Epithelial cell of prostate (primary cell): Measurements from ENCODE around the gene RANBP1.

Source experiments
- DNase-seq: peaks from one replicate; pipeline ENCODE4 v3.0.0-alpha.2; 2011; ENCODE audit warnings: low read depth, low spot score
- H3K27ac ChIP-seq: fragments of 450-650 bp; 2 replicates; pipeline ENCODE4 v1.5.1; 2017; ENCODE audit warnings: mild to moderate bottlenecking

Gene RANBP1

DNA sequence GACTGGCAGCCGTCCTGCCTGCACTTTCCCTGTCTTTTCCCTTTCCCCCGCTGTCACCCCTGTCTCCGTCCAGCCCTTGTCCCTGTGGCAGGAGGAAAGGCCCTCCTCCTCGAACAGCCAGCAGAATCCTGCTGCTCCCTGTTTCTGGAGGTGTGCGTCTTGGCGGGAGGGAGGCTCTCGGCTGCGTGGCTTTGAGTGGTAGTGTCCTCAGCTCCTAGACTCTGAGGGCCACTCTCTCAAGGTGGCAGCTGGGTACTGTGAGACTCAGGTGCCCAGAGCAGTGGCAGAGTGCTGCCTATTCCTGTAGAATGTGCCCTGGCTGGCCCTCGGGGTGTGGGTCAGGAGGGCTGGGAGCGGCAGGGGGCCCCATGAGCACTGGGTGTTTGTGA, 9.1 kb upstream of the RANBP1 start:
- DNase-seq = no peak
- no peak overlapping the region for H3K27ac ChIP-seq

DNA sequence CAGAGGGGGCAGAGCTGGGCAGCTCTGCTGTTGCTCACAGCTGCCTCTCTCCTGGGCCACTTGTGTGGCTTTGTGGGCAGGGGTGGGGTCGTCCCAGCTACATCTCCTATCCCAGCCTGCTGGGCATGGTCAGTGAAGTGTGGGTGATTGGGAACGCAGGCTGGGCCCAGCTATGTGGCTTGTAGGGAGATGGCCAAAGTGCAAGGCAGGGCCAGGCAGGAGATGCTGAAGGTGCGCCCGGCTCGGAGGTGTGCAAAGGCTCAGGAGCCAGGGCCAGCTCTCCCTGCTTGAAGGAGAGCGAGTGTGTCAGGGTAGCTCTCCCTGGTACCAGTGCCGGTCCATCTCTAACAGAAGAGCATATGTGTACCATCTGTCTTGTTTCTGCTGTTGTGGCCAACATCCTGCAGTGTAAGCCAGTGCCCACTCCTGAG, 8.4 kb upstream of the RANBP1 start:
- DNase-seq = no peak
- H3K27ac ChIP-seq = no peak overlapping the region

DNA sequence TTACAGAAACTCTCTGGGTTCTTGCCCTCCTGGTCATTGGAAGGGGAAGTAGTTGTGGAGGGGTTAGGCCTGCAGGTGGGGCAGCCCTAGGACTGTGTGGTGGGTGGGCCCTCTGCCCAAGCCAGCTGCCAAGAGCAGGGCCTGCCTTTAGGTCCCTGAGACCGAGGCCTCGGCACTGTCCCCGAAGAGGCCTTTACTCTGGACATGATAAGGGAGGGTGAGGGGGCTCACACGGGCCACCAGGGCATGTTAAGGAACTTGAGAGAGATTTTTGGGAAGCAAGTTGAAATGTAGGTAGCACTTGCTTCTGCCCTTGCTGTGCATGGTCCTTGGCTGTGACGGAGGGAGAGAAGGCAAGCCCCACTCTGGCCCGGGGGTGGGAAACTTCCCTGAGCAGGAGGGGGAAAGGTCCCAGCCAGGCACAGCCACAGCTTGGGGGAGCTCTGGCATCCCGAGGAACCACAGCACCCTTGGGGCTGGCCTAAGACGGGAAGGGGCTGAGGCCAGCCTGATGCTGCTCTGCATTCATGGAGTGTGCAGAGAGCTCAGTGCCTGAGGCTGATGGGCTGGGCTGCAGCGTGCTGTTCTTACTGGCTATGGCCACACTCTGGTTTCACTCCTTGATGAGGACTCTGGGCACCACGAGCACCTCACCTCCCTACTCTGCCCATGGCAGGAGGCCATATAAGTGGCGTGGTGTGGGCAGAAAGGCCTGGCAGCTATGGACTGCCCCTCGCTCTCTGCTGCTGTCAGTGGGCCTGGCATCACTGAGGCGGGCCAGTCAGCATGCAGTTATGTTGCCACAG, 7.8 kb upstream of the RANBP1 start:
- H3K27ac ChIP-seq = no peak overlapping the region
- DNase-seq = no peak

DNA sequence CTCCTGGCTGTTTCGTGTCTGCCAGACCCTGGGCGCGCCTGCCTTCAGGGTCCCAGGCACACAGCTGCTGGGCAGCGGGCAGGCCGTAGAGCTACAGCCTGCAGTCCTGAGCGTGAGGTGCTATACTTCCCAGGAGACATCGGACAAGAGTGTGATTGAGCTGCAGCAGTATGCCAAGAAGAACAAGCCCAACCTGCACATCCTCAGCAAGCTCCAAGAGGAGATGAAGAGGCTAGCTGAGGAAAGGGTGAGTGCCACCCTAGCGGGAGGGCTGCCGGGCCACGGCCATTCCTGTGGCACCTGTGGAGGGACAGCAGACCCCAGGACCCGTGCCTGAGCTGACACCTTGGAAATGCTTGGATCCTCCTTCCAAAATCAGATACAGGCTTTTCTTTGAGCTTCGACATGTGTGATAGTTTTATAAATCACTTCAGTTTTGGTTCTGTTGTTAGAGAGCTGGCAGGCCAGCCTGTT, 7.1 kb upstream of the RANBP1 start:
- no peak for DNase-seq
- no peak overlapping the region for H3K27ac ChIP-seq

DNA sequence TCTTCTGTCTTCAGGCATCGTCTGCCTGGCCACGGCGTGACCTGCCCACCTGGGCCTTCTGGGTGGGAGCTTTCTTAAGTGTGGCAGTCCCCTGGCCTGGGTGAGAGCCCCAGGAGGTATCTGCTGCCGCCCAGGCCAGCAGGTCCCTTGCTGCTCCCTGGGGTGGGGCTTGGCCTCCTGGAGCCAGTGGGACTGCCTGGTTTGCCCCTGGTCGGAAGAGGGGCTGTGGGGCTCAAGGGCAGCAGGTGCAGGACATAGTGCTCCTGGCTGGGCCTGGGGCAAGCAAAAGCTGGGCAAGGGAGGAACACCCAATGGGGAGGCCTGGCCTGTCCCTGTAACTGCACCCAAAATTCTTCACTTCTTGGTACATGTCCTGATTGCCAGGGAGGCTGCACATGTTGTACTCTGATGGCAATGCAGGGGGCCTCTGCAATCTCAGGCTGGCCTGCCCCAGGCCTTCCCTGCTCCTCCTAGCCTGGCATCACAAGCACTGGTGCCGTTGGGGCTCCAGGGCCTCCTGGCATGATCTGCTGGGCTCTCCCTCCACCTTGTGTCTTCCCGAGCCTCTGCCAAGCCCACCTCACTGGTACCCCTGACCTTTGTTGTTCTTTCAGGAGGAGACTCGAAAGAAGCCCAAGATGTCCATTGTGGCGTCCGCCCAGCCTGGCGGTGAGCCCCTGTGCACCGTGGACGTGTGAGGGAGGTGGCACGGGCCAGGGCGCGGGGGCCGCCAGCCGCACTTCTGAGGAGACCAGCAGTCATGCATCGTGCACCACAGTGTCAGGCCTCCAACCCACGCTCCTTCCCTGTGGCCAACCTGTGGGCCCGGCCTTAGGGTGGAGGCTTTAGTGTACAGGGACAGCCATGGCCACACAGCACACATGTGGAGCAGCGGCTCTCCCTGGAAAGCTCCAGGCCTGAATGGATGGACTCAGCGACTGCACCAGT, 6.2 kb upstream of the RANBP1 start:
- H3K27ac ChIP-seq = no peak overlapping the region

DNA sequence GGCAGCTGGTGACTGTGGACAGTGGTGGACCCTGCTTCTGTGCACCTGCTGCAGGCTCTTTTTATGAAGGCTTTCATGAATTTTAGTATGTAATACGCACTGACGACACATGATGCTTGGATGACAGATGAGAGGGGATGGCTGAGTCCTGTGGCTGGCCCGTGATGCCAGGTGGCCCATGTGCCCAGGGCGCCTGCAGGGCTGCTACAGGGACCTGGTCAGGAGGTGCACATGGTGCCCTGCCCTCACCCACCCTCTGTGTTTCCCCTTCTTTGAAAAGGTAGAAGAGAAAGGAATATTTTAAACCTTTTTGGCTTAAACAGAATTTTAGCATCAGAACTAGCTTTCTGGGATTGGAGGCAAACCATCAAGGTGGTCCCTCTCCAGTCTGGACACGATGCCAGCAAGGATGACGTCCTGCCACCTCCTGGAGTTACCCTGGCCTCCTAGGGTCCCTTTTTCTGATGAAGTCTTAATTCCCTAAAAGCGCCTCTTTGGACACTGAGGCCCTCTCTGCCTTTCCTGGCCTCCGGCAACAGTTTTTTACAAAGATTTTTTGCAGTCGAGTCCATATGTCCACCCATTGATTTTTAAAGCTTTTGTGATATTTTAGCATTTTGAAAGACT, 5.4 kb upstream of the RANBP1 start:
- no peak overlapping the region for H3K27ac ChIP-seq
- DNase-seq = no peak

More for the DNA sequence above, 6.2 kb upstream of the RANBP1 start:
- no peak for DNase-seq

DNA sequence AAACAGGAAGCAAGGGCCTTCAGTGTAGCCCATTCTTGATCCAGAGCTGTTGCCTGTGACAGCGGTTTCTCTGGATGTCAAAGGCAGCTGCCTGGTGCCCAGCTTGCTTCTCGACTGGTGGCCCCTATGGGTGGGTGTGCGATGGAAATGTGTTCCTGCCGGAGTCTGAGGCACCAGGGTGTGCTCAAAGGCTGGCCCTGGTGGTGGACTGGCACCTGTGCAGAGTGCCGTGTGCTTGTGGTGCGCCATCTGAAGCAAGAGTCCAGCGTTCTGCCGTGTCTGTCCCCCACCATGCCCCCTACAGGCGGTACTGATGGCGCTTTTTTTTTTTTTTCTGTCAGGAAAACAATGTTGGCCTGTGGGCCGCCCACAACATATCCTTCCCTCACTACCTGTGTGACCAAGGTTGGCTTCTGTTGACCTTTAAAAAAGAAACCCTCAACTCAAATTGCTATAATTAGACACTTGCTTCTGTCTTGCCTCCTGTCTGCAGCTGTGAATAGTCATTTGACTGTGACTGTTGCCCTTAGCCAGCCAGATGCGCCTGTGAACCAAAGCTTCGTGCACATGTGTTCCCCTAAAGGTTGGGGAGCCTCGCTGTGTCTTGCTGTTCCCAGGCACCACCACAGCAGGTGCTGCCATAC, 4.7 kb upstream of the RANBP1 start:
- no peak overlapping the region for H3K27ac ChIP-seq
- no peak for DNase-seq

DNA sequence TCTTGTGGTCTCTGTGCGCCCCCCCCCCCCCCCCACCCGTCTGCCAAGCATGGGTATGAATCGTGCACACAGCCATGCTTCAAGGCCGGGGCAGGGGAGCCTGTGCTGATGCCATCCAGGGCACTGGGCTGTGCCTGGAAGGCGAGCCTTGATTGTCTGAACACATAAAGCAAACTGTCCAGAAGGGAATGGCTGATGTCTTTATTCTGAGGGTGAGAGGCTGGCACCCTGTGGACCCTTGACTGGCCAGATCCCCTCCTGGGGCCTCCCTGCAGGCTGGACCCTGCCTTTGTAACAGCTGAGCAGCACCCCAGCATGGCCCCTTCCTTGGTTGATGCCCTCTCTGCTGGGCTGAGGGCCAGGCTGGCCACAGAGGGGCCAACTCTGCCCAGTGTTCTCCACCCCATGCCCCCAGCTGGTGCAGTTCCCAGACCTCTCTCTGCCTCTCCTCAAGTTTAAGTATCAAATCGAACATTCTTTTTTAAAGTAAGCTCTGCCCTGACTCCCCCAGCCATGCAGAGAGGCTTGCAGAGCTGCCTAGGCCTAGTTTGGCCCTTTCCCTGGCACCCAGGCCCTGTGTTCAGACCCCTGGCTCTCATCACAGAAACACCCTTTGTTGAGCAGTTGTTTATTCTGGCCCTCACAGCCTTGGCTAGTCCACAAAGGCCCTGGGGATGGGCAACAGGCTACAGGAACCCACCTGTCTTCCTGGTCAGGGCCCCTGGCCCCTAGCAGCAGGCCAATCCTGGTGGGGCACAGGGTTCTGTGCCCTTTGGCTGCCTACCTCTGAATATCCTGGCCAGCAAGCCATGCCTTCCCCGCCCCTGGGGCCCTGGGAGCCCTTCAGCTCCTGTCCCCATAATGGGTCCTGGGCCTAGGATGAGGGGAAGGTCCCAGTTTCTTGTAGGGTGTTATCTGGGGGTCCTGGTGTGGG, 3.9 kb upstream of the RANBP1 start:
- DNase-seq = no peak
- H3K27ac ChIP-seq = no peak overlapping the region

DNA sequence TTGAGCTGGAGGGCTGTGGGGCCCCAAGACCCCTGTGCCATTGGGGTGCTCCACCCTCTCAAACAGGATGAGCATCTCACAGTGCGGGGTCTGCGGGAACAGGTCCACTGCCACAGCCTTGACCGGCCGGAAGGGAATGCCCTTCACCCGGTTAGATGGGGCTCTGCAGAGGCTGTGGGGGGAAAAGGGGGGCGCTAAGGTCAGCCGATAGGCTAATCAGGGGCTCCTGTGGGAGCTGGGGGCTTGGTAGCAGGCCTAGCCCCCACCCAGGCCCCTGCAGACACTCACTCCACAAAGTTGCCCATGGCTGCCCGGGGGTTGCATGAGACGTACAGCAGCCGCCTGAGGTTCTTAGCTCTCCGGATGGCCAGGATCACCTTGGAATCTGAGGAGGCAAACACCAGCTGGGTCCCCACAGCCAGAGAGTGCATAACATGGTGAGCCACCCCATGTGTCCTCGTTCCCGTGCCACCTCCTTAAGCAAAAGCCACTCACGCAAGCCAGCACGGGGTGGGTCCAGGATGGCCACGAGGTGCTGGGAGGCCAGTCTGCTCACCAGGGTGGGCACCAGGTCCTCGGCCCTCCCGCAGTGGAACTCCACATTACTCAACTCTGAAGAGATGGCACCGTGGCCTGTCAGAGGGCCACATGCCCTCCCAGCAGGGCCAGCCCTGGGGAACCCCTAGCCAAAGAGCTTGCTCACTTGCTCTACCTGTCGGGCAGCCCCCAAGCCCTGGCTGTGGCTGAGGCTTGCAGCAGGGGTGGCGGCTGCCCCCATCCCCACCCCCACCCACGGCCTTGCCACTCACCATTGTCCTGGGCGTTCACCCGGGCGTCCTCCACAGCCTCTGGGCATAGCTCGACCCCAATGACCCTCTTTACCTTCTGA, 3.0 kb upstream of the RANBP1 start:
- DNase-seq = no peak
- no peak overlapping the region for H3K27ac ChIP-seq

DNA sequence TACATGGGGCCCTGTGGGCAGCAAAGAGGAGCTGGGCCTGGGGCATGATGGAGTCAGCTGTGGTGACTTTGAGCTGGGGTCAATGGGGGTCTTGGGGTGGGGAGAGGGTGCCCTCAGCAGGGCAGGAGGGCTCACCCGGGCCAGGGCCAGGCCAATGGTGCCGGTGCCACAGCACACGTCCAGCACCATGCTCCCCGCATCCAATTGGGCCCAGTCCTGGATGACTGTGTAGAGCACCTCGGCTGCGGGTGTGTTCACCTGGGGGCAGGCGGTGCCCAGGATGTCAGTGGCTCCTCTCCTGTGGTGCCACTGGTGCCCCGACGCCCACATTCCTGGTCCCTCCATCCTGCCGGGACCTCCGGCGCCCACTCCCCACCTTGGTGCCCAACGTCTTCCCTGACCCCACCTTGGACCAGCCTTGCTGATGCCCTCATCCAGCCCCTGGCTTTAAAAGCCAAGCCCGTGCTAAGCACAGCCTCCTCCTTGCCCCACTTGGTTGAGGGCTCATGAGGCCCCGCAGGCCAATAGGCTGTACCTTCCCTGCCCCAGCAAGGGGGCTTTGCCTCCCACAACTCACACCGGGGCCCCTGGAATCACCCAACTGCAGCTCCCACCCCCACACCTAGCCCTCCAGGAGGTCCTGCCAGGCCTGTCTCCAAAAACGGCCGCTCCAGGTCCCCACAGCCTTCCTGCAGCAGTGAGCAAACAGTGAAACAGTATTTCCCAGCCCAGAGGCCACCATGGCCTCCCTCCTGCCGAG, 2.2 kb upstream of the RANBP1 start:
- DNase-seq = no peak
- H3K27ac ChIP-seq = no peak overlapping the region

DNA sequence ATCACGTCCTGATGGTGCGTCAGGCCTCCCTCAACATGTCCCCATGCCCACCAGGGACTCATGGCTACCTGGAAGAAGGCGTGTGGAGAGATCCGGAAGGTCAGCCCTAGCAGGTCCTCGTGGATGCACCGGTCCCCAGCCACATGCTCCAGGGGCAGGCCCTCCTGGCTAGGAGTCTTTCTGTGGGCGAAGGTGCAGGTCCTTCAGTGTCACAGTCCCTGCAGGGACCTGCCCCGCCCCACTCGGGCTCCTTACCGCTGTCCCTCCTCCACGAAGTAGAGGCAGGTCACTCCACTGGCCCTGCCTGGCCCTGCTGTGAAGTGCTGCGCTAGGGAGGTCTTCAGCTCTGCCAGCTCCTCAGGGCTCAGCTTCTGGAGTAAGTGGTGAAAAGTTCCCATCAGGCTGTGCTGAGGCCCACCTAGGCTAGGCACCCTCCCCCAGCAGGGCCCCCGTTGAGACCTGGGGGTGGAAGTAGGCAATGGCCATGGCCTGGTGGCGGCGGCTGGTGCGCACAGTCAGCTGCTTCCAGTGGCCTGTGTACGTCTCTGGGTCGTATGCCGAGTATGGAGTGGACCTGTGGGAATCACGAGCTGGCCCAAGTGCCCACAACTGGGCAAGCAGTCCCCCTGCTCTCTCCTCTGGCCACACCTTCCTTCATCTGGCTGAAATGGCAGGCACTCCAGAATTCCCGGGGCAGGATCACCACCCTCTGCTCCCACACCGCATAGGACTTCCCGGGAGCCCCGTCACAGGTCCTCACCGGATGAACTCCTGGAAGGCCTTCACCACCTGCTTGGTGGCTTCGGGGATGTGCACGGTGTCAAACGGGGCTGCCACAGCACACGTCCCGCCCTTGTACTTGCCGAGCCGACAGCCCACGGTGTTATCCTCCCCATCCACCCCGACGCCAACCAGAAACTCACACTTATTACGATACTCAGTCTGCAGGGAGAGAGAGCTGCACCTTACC, 1.1 kb upstream of the RANBP1 start:
- no peak for DNase-seq
- H3K27ac ChIP-seq = no peak overlapping the region

DNA sequence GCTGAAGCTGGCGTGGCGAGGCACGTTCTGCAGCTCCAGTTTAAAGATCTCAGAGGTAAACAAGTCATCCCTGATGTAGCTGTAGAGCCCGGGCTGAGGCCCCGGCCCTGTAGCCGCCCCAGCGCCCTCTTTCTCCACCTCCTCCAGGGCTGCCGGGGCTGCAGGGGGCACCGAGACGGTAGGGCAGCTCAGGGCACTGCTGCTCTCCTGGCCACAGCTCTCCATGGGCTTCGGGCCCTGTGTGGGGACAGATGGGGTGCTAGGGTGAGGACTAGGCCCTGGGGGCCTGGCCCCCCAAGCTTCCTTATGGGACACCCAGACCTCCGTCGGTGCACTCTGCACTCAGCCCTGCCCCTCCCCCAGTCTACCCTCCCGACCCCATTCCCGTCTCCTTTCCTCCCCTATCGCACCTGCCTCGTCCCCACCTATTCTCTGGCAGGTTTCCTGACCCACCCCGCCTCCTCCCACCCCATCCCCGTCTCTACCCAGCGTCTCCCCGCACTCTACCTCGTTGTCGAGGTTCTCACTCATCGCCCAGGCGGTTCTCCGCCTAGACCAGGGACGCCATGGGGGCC, 559 bp downstream of the RANBP1 start:
- DNase-seq = no peak
- peak overlapping the region; percentile 67 for H3K27ac ChIP-seq

DNA sequence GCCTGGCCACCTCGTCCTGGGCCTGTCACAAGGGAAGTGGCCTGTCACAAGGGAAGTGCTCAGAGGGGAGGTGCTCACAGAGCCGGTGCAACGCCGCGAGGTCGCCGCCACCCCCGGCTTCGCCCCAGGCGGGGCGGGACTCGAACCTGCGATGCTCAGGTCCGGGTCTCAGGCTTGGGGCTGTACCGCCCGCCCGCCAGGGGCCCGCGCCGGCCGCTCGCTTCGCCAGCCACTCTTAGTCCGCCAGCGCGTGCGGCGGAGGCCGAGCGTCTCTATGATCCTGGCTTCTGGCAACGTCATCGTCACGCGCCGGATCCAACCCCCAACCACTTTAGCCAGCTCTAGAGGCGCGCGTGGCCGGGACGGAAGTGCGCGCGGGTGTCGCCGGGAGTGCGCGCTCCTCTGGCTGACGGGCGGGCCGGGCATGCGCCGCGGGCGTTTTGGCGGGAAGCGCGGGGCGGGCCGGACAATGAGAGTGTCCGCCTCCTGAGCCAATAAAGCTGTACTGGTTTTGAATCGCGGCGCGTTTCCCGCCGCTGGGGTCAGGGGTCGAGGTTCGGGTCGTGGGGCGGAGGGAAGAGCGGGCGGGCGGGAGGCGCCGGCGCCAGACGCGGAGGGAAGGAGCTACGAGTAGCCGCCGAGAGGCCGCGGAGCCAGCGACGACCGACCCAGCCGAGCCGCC, 1.2 kb downstream of the RANBP1 start, which contains the start of gene TRMT2A:
TSS of gene TRMT2A (minus strand) at position 276 of the 682 bp plus-strand sequence. CDS start 320 bp downstream, outside the sequence.
- peak; percentile 91 for DNase-seq
- peak within 1 kb of the TSS; percentile 67 for H3K27ac ChIP-seq

DNA sequence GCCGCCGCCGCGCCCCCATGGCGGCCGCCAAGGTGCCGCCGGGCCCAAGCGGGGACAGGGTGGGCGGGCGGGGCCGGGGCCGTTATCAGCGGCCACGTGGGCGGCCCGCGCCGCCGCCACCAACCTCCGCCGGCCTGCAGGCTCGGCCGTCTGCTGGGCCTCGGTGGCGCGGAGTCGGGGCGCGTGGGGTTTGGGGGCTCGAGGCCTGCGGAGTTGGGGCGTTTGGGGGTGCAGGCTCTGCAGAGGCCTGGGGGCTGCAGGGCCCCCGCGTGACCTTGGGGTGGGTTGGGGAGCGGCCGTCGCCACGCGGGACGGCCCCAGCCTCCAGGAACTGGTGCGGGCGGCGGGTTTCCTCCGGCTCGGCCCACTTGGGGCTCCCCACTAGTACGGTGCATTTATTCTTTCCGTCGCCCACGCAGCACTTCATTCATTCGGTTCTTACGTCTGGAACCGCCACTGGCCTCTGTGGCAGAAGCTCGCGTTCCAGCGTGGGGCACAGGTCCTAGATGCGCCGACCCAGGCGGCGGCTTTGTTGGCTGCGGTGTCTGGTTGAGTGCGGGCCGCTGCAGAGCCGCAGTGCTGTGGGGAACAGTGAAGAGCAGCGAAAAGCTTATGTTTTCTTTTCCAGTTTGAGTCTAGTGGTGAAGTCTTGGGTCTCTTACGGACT, 1.9 kb downstream of the RANBP1 start:
- H3K27ac ChIP-seq = peak overlapping the region; percentile 67
- DNase-seq = no peak
